ENCODE measurements around the gene KCTD8. TPM values are rescaled to one million over a fixed set of nuclear protein-coding genes. Genes with fewer than 3 reads are reported as not detected.

Gene KCTD8
- polyA plus RNA-seq, 3 donors = not detected

DNA sequence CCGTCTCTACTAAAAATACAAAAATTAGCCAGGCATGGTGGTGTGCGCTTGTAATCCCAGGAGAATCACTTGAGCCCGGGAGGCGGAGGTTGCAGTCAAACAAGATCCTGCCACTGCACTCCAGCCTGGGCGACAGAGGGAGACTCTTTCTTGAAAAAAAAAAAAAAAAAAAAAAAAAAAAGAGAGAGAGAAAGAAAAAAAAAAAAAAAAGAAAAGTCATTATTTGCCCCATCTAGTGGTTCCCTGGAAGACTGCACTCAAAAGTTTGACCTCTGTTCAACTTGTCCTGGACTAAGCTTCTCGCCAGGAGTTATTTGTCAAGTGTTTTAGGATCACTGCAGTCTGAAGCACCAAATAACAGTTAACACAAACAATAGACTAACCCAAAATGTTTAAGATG is 45.3 kb upstream of the KCTD8 start:
- no peaks in the 10 kb centered on the region for H3K36me3 ChIP-seq (replicated peaks in 1 of 2; ENCODE audit: control insufficient read depth in 1 of 2, insufficient read depth in 2 of 2, low read length in 2 of 2)
- H3K4me3 ChIP-seq (replicated peaks in 1 of 3; ENCODE audit: low read depth in 2 of 3, low read length in 3 of 3) = no peak overlapping the region
- TF ChIP-seq, protein P1, sequence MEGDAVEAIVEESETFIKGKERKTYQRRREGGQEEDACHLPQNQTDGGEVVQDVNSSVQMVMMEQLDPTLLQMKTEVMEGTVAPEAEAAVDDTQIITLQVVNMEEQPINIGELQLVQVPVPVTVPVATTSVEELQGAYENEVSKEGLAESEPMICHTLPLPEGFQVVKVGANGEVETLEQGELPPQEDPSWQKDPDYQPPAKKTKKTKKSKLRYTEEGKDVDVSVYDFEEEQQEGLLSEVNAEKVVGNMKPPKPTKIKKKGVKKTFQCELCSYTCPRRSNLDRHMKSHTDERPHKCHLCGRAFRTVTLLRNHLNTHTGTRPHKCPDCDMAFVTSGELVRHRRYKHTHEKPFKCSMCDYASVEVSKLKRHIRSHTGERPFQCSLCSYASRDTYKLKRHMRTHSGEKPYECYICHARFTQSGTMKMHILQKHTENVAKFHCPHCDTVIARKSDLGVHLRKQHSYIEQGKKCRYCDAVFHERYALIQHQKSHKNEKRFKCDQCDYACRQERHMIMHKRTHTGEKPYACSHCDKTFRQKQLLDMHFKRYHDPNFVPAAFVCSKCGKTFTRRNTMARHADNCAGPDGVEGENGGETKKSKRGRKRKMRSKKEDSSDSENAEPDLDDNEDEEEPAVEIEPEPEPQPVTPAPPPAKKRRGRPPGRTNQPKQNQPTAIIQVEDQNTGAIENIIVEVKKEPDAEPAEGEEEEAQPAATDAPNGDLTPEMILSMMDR (IDR thresholded peaks at IDR 0.05) = no peak
- no peaks in the 10 kb centered on the region for H3K79me2 ChIP-seq (ENCODE audit: insufficient read depth, low read length)
- no peak overlapping the region for H3K4me2 ChIP-seq (replicated peaks; ENCODE audit: extremely low read depth, low read length, poor library complexity, severe bottlenecking)
- no peaks in the 10 kb centered on the region for H3K36me3 Mint-ChIP-seq
- no peak for DNase-seq
- no peaks in the 10 kb centered on the region for H3K4me1 Mint-ChIP-seq
- no peaks in the 10 kb centered on the region for H4K20me1 ChIP-seq (ENCODE audit: insufficient read depth, low read length)
- peaks cover 0 to 8% (median 0%) of the 10 kb centered on the region in 7 donors for H3K9me3 Mint-ChIP-seq
- H3K27me3 ChIP-seq (ENCODE audit: control insufficient read depth in 2 of 2, insufficient read depth in 2 of 2, low read length in 2 of 2) = no peaks in the 10 kb centered on the region
- no peak overlapping the region for H3K4me3 Mint-ChIP-seq
- WGBS (ENCODE audit: insufficient coverage) = 100% methylated on average over 2 of the region's 6 CpGs
- H2AFZ ChIP-seq (ENCODE audit: insufficient read depth, low read depth, low read length, poor library complexity, severe bottlenecking) = no peak overlapping the region
- no peaks in the 10 kb centered on the region for H3K9me3 ChIP-seq (replicated peaks in 1 of 2; ENCODE audit: control insufficient read depth in 1 of 2, insufficient read depth in 1 of 2, low read length in 2 of 2)
- peaks cover 0 to 2% (median 2%) of the 10 kb centered on the region in 3 donors for H3K27me3 Mint-ChIP-seq (ENCODE audit: low read depth in 3 of 3)
- H3K4me1 ChIP-seq (ENCODE audit: control insufficient read depth in 1 of 2, insufficient read depth in 2 of 2, low read length in 2 of 2) = no peaks in the 10 kb centered on the region
- no peak overlapping the region for H3K9ac ChIP-seq (ENCODE audit: insufficient read depth, low read length, poor library complexity, severe bottlenecking)
- intact Hi-C loops (cut with micrococcal nuclease) = no loop called here
- H3K27ac Mint-ChIP-seq = no peak overlapping the region
- no peak overlapping the region for H3K27ac ChIP-seq (ENCODE audit: low read depth in 1 of 2, low read length in 2 of 2)

DNA sequence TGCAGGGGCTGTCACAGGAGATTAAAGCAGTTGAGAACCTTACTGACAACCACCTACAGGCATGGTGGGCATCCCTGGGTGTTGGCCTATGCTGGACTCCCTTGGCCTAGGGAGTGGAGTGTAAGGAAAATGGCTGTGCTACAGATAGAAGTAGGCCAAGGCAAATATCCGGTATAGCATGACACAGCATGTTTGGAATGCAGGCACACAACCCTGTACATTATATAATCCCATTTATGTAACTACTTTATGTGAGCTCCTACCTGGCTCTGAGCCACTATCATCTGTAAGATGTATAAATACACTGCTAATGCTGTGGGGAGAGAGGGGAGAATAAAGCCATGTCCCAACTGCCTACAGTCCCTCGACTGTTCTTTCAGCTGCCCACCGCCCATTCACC is 38.7 kb upstream of the KCTD8 start:
- no peaks in the 10 kb centered on the region for H4K20me1 ChIP-seq (ENCODE audit: insufficient read depth, low read length)
- no peak overlapping the region for H3K27ac Mint-ChIP-seq
- TF ChIP-seq, protein P1 (IDR thresholded peaks at IDR 0.05) = no peak
- no peak overlapping the region for H3K4me3 ChIP-seq (replicated peaks in 1 of 3; ENCODE audit: low read depth in 2 of 3, low read length in 3 of 3)
- WGBS (ENCODE audit: insufficient coverage) = no CpG with 5 or more reads among the region's 3 CpGs
- peaks cover 0 to 2% (median 1%) of the 10 kb centered on the region in 3 donors for H3K27me3 Mint-ChIP-seq (ENCODE audit: low read depth in 3 of 3)
- intact Hi-C loops (cut with micrococcal nuclease) = no loop called here
- H3K4me2 ChIP-seq (replicated peaks; ENCODE audit: extremely low read depth, low read length, poor library complexity, severe bottlenecking) = no peak overlapping the region
- H3K79me2 ChIP-seq (ENCODE audit: insufficient read depth, low read length) = no peaks in the 10 kb centered on the region
- H2AFZ ChIP-seq (ENCODE audit: insufficient read depth, low read depth, low read length, poor library complexity, severe bottlenecking) = no peak overlapping the region
- no peaks in the 10 kb centered on the region for H3K4me1 ChIP-seq (ENCODE audit: control insufficient read depth in 1 of 2, insufficient read depth in 2 of 2, low read length in 2 of 2)
- H3K9me3 ChIP-seq (replicated peaks in 1 of 2; ENCODE audit: control insufficient read depth in 1 of 2, insufficient read depth in 1 of 2, low read length in 2 of 2) = peaks cover 20 to 22% of the 10 kb centered on the region in 2 donors
- H3K36me3 ChIP-seq (replicated peaks in 1 of 2; ENCODE audit: control insufficient read depth in 1 of 2, insufficient read depth in 2 of 2, low read length in 2 of 2) = no peaks in the 10 kb centered on the region
- H3K36me3 Mint-ChIP-seq = no peaks in the 10 kb centered on the region
- no peak overlapping the region for H3K9ac ChIP-seq (ENCODE audit: insufficient read depth, low read length, poor library complexity, severe bottlenecking)
- no peak for DNase-seq
- H3K4me1 Mint-ChIP-seq = no peaks in the 10 kb centered on the region
- peaks cover 0 to 22% (median 5%) of the 10 kb centered on the region in 7 donors for H3K9me3 Mint-ChIP-seq
- H3K27me3 ChIP-seq (ENCODE audit: control insufficient read depth in 2 of 2, insufficient read depth in 2 of 2, low read length in 2 of 2) = no peaks in the 10 kb centered on the region
- no peak overlapping the region for H3K4me3 Mint-ChIP-seq
- H3K27ac ChIP-seq (ENCODE audit: low read depth in 1 of 2, low read length in 2 of 2) = no peak overlapping the region

All from CD14-positive monocyte (primary cell).